T-helper 17 cell (primary cell): ENCODE results near the gene PCBP3. TPM values are rescaled to one million over a fixed set of nuclear protein-coding genes. Genes with fewer than 3 reads are reported as not detected.

Experiments
- ATAC-seq: fragments of 150-1000 bp; cut with Tn5 transposase; 2 replicates; pipeline ENCODE4 v1.10.0; 2021; ENCODE audit warnings: mild to moderate bottlenecking, moderate library complexity
- DNase-seq, 3 donors: peaks; one replicate each; pipeline versions ENCODE4 v3.0.0 to v3.0.0-alpha.2; 2020 to 2021
- H3K9me3 ChIP-seq: one replicate; pipeline ENCODE4 v1.7.0; 2013; ENCODE audit warnings: low read length, mild to moderate bottlenecking; ENCODE audit not compliant: control insufficient read depth, poor library complexity, severe bottlenecking
- H3K27ac Mint-ChIP-seq: one replicate; pipeline ENCODE4 v1.8.0; 2022; ENCODE audit warnings: mild to moderate bottlenecking, moderate library complexity, mixed read lengths
- H3K27me3 Mint-ChIP-seq: one replicate; pipeline ENCODE4 v1.8.0; 2022; ENCODE audit warnings: mixed read lengths
- H3K36me3 Mint-ChIP-seq: one replicate; pipeline ENCODE4 v1.8.0; 2022; ENCODE audit warnings: low read depth, mixed read lengths
- H3K4me1 Mint-ChIP-seq: one replicate; pipeline ENCODE4 v1.8.0; 2022; ENCODE audit warnings: mild to moderate bottlenecking, mixed read lengths
- H3K4me3 Mint-ChIP-seq: one replicate; pipeline ENCODE4 v1.8.0; 2022; ENCODE audit warnings: mild to moderate bottlenecking, moderate library complexity, mixed read lengths
- total RNA-seq, 4 donors: library from RNA in 2 of 4; stranded (reverse) in 2 of 4; gene quantifications; one replicate each; pipeline ENCODE4 v1.2.3 and lab custom pipeline; 2022 to 2026

PCBP3 gene
- total RNA-seq, 2 donors from 2014 or later = 0.91 to 4.2 TPM

GRCh38 chr21:45988366-45989347, 345.1 kb downstream of the PCBP3 start:
- no peaks in the 10 kb centered on the region for H3K36me3 Mint-ChIP-seq
- no peak overlapping the region for H3K4me3 Mint-ChIP-seq
- DNase-seq = peak in 1 of 3 donors; percentile 5
- H3K27me3 Mint-ChIP-seq = no peaks in the 10 kb centered on the region
- peaks cover 7% of the 10 kb centered on the region for H3K4me1 Mint-ChIP-seq
- H3K27ac Mint-ChIP-seq = no peak overlapping the region
- no peak for ATAC-seq
- H3K9me3 ChIP-seq = no peaks in the 10 kb centered on the region

DNA sequence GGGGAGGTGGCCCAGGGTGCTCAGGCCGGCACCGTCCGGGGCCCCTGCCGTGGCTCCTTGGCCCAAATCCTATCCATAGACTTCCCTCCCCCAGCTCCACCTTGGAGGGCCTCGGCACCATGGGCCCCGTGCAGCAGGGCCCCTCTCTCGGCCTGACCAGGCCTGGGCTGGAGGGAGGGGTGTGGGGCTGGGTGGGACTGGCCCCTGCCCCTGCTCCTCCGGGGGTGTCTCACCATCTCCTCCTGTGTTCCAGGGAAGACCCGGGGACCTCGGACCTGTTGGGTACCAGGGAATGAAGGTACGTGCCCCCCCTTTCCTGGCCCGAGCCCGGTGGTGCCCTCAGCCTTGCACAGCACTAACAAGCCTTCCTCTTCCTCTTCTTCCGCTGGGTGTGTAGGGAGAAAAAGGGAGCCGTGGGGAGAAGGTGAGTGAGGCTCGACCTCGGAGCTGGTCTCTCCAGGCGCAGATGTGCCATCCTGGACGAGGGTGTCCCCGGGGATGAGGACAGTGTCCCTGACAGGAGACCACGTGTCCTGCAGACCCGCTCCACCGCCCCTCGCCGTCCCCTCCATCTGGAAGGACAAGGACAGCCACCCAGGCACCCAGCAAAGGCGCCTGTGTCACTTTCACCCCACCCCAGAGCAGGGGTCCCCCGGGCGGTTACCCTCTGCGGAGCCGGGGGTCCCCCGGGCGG, 346.0 kb downstream of the PCBP3 start:
- no peaks in the 10 kb centered on the region for H3K27me3 Mint-ChIP-seq
- DNase-seq = peak in 1 of 3 donors; percentile 6

DNA sequence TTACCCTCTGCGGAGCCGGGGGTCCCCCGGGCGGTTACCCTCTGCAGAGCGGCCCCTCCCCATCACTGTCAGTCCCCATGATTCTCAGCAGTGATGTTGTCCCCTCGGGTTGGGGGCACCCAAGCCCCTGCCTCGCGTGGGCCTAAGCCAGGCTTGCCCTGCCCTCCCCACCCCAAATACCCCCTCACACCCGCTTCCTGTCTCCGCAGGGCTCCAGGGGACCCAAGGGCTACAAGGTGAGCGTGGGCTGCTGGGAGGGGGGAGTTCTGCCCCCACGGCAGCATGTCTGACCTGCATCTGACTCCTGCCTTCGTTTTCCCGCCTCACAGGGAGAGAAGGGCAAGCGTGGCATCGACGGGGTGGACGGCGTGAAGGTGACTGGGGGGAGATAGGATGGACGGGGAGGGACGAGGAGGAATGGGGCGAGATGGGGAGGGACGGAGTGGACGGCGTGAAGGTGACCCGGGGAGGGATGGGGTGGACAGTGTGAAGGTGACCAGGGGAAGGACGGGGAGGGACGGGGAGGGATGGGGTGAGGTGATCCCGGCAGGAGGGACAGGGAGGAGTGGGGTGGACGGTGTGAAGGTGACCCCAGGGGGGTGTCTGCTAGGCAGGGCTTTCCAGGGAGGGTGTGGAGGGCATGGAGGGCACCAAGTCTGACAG, 346.7 kb downstream of the PCBP3 start:
- DNase-seq (peak in 1 of 3 donors; percentile 3), ATAC-seq (no peak)
- no peaks in the 10 kb centered on the region for H3K9me3 ChIP-seq
- no peaks in the 10 kb centered on the region for H3K27me3 Mint-ChIP-seq
- no peaks in the 10 kb centered on the region for H3K36me3 Mint-ChIP-seq
- no peak overlapping the region for H3K27ac Mint-ChIP-seq
- H3K4me1 Mint-ChIP-seq = peaks cover 1% of the 10 kb centered on the region
- no peak overlapping the region for H3K4me3 Mint-ChIP-seq

More for the DNA sequence above, 346.0 kb downstream of the PCBP3 start:
- peaks cover 7% of the 10 kb centered on the region for H3K4me1 Mint-ChIP-seq
- no peak overlapping the region for H3K27ac Mint-ChIP-seq
- ATAC-seq = no peak
- H3K9me3 ChIP-seq = no peaks in the 10 kb centered on the region
- H3K4me3 Mint-ChIP-seq = no peak overlapping the region
- H3K36me3 Mint-ChIP-seq = no peaks in the 10 kb centered on the region

DNA sequence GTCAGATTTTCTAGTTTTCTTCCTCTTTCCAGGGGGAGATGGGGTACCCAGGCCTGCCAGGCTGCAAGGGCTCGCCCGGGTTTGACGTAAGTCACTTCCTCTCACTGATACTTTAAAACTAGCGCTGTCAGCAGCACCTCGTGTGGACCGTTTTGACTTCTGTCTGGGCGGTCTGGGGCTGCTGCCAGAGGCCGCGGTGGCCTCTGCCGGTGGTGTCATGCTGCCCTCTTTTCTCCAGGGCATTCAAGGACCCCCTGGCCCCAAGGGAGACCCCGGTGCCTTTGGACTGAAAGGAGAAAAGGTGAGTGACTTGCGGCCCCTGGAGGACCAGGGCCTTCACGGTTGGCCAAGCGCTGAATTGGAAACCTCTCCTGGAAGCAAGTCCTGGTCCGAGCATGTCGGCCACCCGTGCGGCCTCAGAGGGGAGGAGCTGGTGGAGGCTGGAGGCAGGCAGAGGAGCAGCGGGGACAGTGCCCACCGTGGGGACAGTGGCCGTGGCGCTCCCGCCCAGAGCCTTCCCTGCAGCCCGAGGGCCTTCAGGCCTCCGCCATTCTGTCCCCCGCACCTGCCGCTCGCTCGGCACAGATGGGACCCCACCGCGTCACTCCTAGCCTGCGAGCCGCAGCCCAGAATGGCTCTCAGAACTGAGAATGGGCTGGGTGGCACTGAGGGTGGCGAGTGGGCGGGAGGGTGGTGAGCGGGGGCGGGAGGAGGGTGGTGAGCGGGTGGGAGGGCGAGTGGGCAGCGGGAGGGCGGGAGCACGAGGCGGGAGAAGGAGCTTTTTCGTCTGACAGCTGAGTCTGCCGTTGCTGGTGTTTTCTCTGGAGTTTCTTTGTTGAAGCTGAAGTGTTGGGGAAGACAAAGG, 347.4 kb downstream of the PCBP3 start:
- Mint-ChIP-seq H3K27ac (no peak overlapping the region), H3K4me1 (no peaks in the 10 kb centered on the region), H3K27me3 (no peaks in the 10 kb centered on the region), H3K36me3 (no peaks in the 10 kb centered on the region), H3K4me3 (no peak overlapping the region)
- DNase-seq (peak; percentile 2 to 10 (median 3)), ATAC-seq (no peak)
- no peaks in the 10 kb centered on the region for H3K9me3 ChIP-seq

DNA sequence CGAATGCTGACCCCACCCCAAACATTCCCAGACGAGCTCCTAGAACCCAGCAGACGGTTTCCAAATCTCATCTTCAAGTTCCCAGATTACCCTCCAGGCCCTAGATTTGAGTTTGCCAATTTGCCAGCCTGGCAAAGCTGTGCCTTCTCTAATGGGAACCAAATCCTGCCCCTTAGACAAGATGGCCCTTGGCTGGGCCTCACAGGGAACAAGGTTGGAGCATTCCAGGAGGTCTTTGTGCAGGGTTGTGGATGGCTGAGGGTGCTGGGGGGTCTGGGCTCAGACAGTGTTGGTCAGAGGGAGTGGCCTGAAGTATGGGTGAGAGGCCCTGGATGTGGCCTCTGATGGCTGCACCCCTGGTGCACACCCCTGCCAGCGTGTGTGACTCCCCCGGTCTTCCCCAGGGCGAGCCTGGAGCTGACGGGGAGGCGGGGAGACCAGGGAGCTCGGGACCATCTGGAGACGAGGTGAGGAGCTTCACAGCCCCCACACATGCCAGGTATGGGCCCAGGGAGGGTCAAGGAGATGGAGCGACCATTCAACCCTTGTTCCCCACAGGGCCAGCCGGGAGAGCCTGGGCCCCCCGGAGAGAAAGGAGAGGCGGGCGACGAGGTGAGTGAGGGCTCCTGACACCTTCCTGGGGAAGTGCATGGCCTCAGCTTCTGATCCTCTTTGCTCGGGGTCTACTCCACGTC, 348.2 kb downstream of the PCBP3 start:
- no peaks in the 10 kb centered on the region for H3K36me3 Mint-ChIP-seq

More for the DNA sequence above, 348.2 kb downstream of the PCBP3 start:
- no peaks in the 10 kb centered on the region for H3K27me3 Mint-ChIP-seq
- no peak for ATAC-seq
- no peaks in the 10 kb centered on the region for H3K9me3 ChIP-seq
- H3K4me1 Mint-ChIP-seq = no peaks in the 10 kb centered on the region
- peak in 2 of 3 donors; percentile 4 to 7 for DNase-seq
- H3K4me3 Mint-ChIP-seq = no peak overlapping the region
- no peak overlapping the region for H3K27ac Mint-ChIP-seq

Other genes with a start within 250 kb of the PCBP3 start
- 10 to 100 TPM in 1 of 2 donors, 1 to 10 TPM in 1; 5.4 to 17.1 TPM for gene COL18A1, start 238.6 kb upstream of the PCBP3 start, total RNA-seq
- gene SLC19A1, start 101.3 kb upstream of the PCBP3 start, total RNA-seq = 10 to 100 TPM; 10.8 to 13.7 TPM